AG09309 (cell line): ENCODE results near the gene DDRGK1.
"Not testable (repeated sequence)": the region's sequence is repeated elsewhere in the genome, so short reads cannot be mapped to it uniquely, and the experiment has no call there.

ENCODE experiments used
- DNase-seq: peaks from one replicate; pipeline ENCODE4 v3.0.0-alpha.2; 2010; ENCODE audit warnings: low read depth
- H3K4me3 ChIP-seq: 2 replicates; pipeline ENCODE4 v1.5.1; 2011; ENCODE audit warnings: mild to moderate bottlenecking, low read depth, low read length, moderate library complexity; ENCODE audit not compliant: control insufficient read depth
- CTCF ChIP-seq: IDR thresholded peaks from 2 replicates; pipeline ENCODE4 v1.5.1; 2011; ENCODE audit warnings: mild to moderate bottlenecking, low read depth, low read length, inconsistent platforms; ENCODE audit not compliant: insufficient read depth, control insufficient read depth; ENCODE audit errors: missing control alignments

DDRGK1 gene

GRCh38 chr20:3221398-3222226 lies 17.1 kb upstream of the DDRGK1 start:
- H3K4me3 ChIP-seq: no peak overlapping the region
- no peak for TF ChIP-seq CTCF
- DNase-seq: no peak

GRCh38 chr20:3218307-3218988 lies 14.0 kb upstream of the DDRGK1 start:
- peak; percentile 76 for TF ChIP-seq CTCF
- no peak overlapping the region for H3K4me3 ChIP-seq
- DNase-seq: no peak

GRCh38 chr20:3215359-3215917 lies 11.0 kb upstream of the DDRGK1 start:
- not testable (repeated sequence) for H3K4me3 ChIP-seq, DNase-seq

GRCh38 chr20:3213226-3213625 lies 8.7 kb upstream of the DDRGK1 start:
- DNase-seq: no peak
- TF ChIP-seq CTCF: no peak
- no peak overlapping the region for H3K4me3 ChIP-seq

GRCh38 chr20:3210346-3210745 lies 5.9 kb upstream of the DDRGK1 start:
- peak overlapping the region; percentile 89 for H3K4me3 ChIP-seq
- no peak for TF ChIP-seq CTCF
- DNase-seq: no peak

- no peak for DNase-seq
- H3K4me3 ChIP-seq: peak overlapping the region; percentile 89
- TF ChIP-seq CTCF: no peak
Observed at GRCh38 chr20:3209946-3210317, 5.5 kb upstream of the DDRGK1 start.

- TF ChIP-seq CTCF: no peak
- peak within 1 kb of the TSS; percentile 89 for H3K4me3 ChIP-seq
- DNase-seq: no peak
Observed at GRCh38 chr20:3209257-3209945, 4.9 kb upstream of the DDRGK1 start, which contains the start of gene ITPA. TSS of gene ITPA (plus strand) at chr20:3209498. CDS start at chr20:3209552, 54 bp downstream.
